HepG2 (cell line): ENCODE measurements around the gene C20orf202. TPM values are rescaled to one million over a fixed set of nuclear protein-coding genes. Genes with fewer than 3 reads are reported as not detected.

Experiments
- ARHGAP35 ChIP-seq: sonication (generic); formaldehyde crosslinking; IDR thresholded peaks from 2 replicates; pipeline ENCODE4 v1.9.0; 2022; ENCODE audit warnings: mild to moderate bottlenecking, inconsistent platforms, moderate library complexity, missing genetic modification reagents, borderline replicate concordance
- ELF1 ChIP-seq: sonication (generic); formaldehyde crosslinking; IDR thresholded peaks from 2 replicates; pipeline ENCODE4 v1.4.0; 2020; ENCODE audit warnings: missing genetic modification reagents
- ERF ChIP-seq: IDR thresholded peaks from 2 replicates; pipeline ENCODE4 v1.6.1; 2018; ENCODE audit warnings: missing biosample characterization, missing genetic modification reagents
- GATAD1 ChIP-seq: IDR thresholded peaks from 2 replicates; pipeline ENCODE4 v1.6.1; 2016; ENCODE audit warnings: missing genetic modification reagents, missing compliant biosample characterization
- HDAC1 ChIP-seq: sonication (generic); formaldehyde crosslinking; IDR thresholded peaks from 2 replicates; pipeline ENCODE4 v1.5.1; 2020; ENCODE audit warnings: mild to moderate bottlenecking, missing genetic modification reagents
- HOXD1 ChIP-seq: sonication (generic); formaldehyde crosslinking; IDR thresholded peaks from 2 replicates; pipeline ENCODE4 v1.5.0; 2020; ENCODE audit warnings: missing genetic modification reagents
- KLF11 ChIP-seq: IDR thresholded peaks from 2 replicates; pipeline ENCODE4 v1.6.1; 2016; ENCODE audit warnings: missing compliant biosample characterization
- MED1 ChIP-seq: sonication (generic); formaldehyde crosslinking; IDR thresholded peaks from 2 replicates; pipeline ENCODE4 v1.4.0; 2020; ENCODE audit warnings: missing genetic modification reagents
- PLRG1 ChIP-seq: fragments of 450-650 bp; conservative IDR thresholded peaks from 2 replicates; pipeline ENCODE4 v1.6.1; 2016
- PRMT3 ChIP-seq: sonication (generic); formaldehyde crosslinking; IDR thresholded peaks from 2 replicates; pipeline ENCODE4 v1.8.1; 2022; ENCODE audit warnings: low read depth, mild to moderate bottlenecking, moderate library complexity, missing genetic modification reagents, borderline replicate concordance
- RXRA ChIP-seq: sonication (generic); formaldehyde crosslinking; IDR thresholded peaks from 2 replicates; pipeline ENCODE4 v1.5.1; 2020; ENCODE audit warnings: missing genetic modification reagents
- SRF ChIP-seq: IDR thresholded peaks from 2 replicates; pipeline ENCODE4 v1.6.1; 2011; ENCODE audit warnings: mild to moderate bottlenecking, low read depth, low read length, moderate library complexity
- THAP11 ChIP-seq: IDR thresholded peaks from 2 replicates; pipeline ENCODE4 v1.6.1; 2016; ENCODE audit warnings: missing biosample characterization, missing genetic modification reagents
- ZFP36 ChIP-seq: fragments of 150-350 bp; IDR thresholded peaks from 2 replicates; pipeline ENCODE4 v1.6.1; 2018; ENCODE audit warnings: borderline replicate concordance, low read length, low read depth; ENCODE audit not compliant: partially characterized antibody
- ZFP90 ChIP-seq: sonication (generic); formaldehyde crosslinking; IDR thresholded peaks from 2 replicates; pipeline ENCODE4 v1.8.0; 2022; ENCODE audit warnings: missing genetic modification reagents, mild to moderate bottlenecking, inconsistent platforms, borderline replicate concordance
- ZNF180 ChIP-seq: sonication (generic); formaldehyde crosslinking; IDR thresholded peaks from 2 replicates; pipeline ENCODE4 v1.4.0; 2020; ENCODE audit warnings: low read depth, missing genetic modification reagents, borderline replicate concordance
- ZNF407 ChIP-seq: sonication (generic); formaldehyde crosslinking; IDR thresholded peaks from one replicate; pipeline ENCODE4 v1.5.1; 2020; ENCODE audit warnings: mild to moderate bottlenecking, missing genetic modification reagents; ENCODE audit errors: not compliant biosample characterization
- ZNF501 ChIP-seq: sonication (generic); formaldehyde crosslinking; IDR thresholded peaks from 2 replicates; pipeline ENCODE4 v1.5.1; 2020; ENCODE audit warnings: mild to moderate bottlenecking, moderate library complexity, missing genetic modification reagents
- ZNF510 ChIP-seq: sonication (generic); formaldehyde crosslinking; IDR thresholded peaks from 2 replicates; pipeline ENCODE4 v1.4.0; 2020; ENCODE audit warnings: low read depth, mild to moderate bottlenecking, missing genetic modification reagents
- ZNF557 ChIP-seq: sonication (generic); formaldehyde crosslinking; IDR thresholded peaks from 2 replicates; pipeline ENCODE4 v1.4.0; 2020; ENCODE audit warnings: missing genetic modification reagents
- ZNF782 ChIP-seq: sonication (generic); formaldehyde crosslinking; IDR thresholded peaks from 2 replicates; pipeline ENCODE4 v1.4.0; 2020; ENCODE audit warnings: missing genetic modification reagents, mild to moderate bottlenecking, borderline replicate concordance
- ZNF83 ChIP-seq: sonication (generic); formaldehyde crosslinking; IDR thresholded peaks from 2 replicates; pipeline ENCODE4 v1.4.0; 2020; ENCODE audit warnings: missing genetic modification reagents, mild to moderate bottlenecking, borderline replicate concordance
- polyA plus RNA-seq, 8 experiments: library from polyadenylated mRNA; depleted of rRNA in 3 of 8; stranded (reverse) in 7 of 8; unstranded in 1 of 8; fragments of >200 nt; fragmentation: Illumina TruSeq in 4 of 8; extraction: Trizol in 4 of 8; gene quantifications; 2 replicates each; pipeline versions ENCODE4 v1.2.1 to v1.2.3, GENCODE V29; 2011 to 2016; ENCODE audit warnings: low read depth in 4 of 8, missing spikeins in 1 of 8, mixed read lengths in 1 of 8; ENCODE audit not compliant: insufficient read depth in 1 of 8
- total RNA-seq, 5 experiments: library from RNA; depleted of rRNA; stranded (reverse); fragments of >200 nt; fragmentation: Illumina TruSeq; extraction: Trizol; gene quantifications; 2 replicates each; pipeline ENCODE4 v1.2.3, GENCODE V29; 2016; ENCODE audit warnings: low read depth in 1 of 5
- TF ChIP-seq, protein P1 (sequence below): fragments of 450-650 bp; IDR thresholded peaks from 2 replicates; pipeline ENCODE4 v1.6.1; 2016

C20orf202 gene
- total and polyA plus RNA-seq, 2 of the 13 experiments (the other 11 are each of a cell fraction or from before 2014, with no cell fraction given): 0.20 to 1.2 TPM

DNA sequence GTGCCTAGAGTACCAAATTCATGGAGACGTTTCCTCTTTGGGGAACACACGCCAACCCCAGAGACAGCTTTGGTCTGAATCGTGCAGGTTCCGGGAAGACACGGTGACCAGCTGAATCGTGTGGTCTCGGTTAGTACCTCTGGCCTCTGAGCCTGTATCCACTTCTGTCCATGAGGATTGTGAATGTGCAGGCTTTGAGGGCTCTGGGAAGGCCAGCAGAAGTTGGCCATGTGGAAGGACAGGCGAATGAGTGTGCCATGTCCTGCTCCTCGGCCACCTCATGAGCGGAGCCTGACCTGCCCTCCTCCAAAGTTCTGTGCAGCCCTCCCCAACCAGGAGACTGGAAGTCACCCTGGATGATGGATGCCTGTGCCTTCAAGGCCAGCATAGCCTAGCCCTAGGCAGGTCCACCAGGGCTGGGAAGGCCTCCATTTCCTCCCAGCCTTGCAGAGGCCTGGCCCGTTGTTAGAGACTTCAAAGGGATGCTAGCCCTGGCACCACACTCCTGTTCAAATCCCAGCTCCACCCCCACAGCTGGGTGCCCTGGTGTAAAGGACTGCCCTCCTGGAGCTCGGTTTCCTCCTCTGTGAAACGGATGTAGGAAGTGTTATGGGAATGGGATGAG is 16.8 kb upstream of the C20orf202 start (continued):
- TF ChIP-seq GATAD1 (CRISPR knock-in tag) (0 out of 2 replicates have a peak, but pooled peaks have one; percentile 15), KLF11 (CRISPR knock-in tag) (no peak), ERF (CRISPR knock-in tag) (0 out of 2 replicates have a peak, but pooled peaks have one; percentile 7), HDAC1 (0 out of 2 replicates have a peak, but pooled peaks have one; percentile 8), PRMT3 (CRISPR knock-in tag) (no peak), ZNF557 (CRISPR knock-in tag) (no peak), ELF1 (CRISPR knock-in tag) (no peak), THAP11 (CRISPR knock-in tag) (0 out of 2 replicates have a peak, but pooled peaks have one; percentile 18), ZNF407 (CRISPR knock-in tag) (peak; percentile 11), ZNF83 (no peak), HOXD1 (CRISPR knock-in tag) (no peak), RXRA (CRISPR knock-in tag) (no peak), ZNF782 (CRISPR knock-in tag) (no peak), ZFP36 (no peak), ZNF501 (CRISPR knock-in tag) (no peak), SRF (no peak), MED1 (CRISPR knock-in tag) (no peak), ARHGAP35 (CRISPR knock-in tag) (no peak; the same call in 1 of the 2 replicates), ZNF180 (CRISPR knock-in tag) (no peak), PLRG1 (no peak), ZFP90 (CRISPR knock-in tag) (no peak), ZNF510 (no peak)
- TF ChIP-seq, protein P1, sequence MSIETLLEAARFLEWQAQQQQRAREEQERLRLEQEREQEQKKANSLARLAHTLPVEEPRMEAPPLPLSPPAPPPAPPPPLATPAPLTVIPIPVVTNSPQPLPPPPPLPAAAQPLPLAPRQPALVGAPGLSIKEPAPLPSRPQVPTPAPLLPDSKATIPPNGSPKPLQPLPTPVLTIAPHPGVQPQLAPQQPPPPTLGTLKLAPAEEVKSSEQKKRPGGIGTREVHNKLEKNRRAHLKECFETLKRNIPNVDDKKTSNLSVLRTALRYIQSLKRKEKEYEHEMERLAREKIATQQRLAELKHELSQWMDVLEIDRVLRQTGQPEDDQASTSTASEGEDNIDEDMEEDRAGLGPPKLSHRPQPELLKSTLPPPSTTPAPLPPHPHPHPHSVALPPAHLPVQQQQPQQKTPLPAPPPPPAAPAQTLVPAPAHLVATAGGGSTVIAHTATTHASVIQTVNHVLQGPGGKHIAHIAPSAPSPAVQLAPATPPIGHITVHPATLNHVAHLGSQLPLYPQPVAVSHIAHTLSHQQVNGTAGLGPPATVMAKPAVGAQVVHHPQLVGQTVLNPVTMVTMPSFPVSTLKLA: no peak
